Measurements from ENCODE around the gene PKMYT1.
A peak's percentile ranks its signal among the peaks of the same experiment; 100 is the strongest.

The PKMYT1 gene

DNA sequence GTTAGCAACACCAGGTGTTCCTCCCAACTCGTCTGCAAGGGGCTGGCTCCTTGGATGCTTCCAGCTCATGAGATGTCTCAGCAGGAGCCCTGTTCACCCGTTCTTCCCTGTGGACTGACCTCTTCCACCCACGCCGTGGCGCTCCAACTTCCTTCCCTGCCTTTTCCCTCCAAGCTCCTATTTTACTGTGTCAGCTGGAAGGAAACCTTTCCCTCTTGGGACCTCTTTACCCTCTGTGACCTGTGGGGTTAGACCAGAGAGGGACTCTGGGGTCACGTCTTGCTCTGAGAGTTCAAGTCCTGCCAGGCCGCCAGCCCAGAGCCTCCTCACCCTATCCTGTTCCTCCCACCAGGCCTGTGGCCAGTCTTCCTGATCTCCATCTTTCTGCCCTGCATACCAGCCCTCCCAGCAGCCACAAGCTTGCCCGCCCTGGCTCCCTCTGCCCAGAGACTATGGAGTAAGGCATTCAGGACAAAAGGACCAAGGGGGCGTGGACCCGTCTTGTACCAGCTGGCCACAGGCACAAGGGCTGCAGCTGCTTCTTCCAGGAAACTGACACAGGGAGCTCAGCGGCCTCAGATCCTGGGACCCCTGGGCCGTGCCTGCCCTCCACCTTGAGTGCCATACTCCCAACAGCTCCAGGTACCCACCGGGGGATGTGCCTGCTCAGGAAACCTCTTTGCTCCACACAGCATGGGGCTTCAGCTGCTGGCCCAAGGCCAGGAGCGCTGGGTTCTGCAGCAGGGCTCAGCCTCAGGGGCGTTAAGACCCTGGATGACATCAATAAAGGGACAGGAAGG, 8.1 kb downstream of the PKMYT1 start:
- Histone ChIP-seq H3K23ac (ENCODE audit: low read length) (no peak overlapping the region), H3K18ac (ENCODE audit: low read length) (no peak overlapping the region), H3K4me2 (ENCODE audit: low read length) (no peak overlapping the region), H3K4me3 (ENCODE audit: low read length) (no peak overlapping the region), H2AK5ac (ENCODE audit: low read length) (no peak overlapping the region), H3K4ac (ENCODE audit: low read depth, low read length) (no peak overlapping the region), H3K27ac (ENCODE audit: low read depth, low read length) (no peak overlapping the region), H2BK15ac (replicated peaks; ENCODE audit: low read depth) (no peak overlapping the region), H3K56ac (ENCODE audit: low read length) (no peak overlapping the region), H3K79me1 (ENCODE audit: low read length) (peaks cover 4% of the 10 kb centered on the region), H2BK120ac (ENCODE audit: low read depth, low read length) (no peak overlapping the region), H2BK5ac (ENCODE audit: low read length) (no peak overlapping the region), H3K4me1 (ENCODE audit: control insufficient read depth, low read depth, low read length) (no peaks in the 10 kb centered on the region), H3K9ac (ENCODE audit: low read length) (no peak overlapping the region), H3K79me2 (ENCODE audit: control insufficient read depth, insufficient read depth, low read length) (peaks cover 4% of the 10 kb centered on the region), H3K36me3 (ENCODE audit: control insufficient read depth, insufficient read depth, low read length) (peaks cover 7% of the 10 kb centered on the region), H3K27me3 (ENCODE audit: insufficient read depth, low read length, poor library complexity) (no peaks in the 10 kb centered on the region), H4K8ac (ENCODE audit: low read depth, low read length) (no peak overlapping the region), H4K5ac (ENCODE audit: low read length) (no peak overlapping the region)
- WGBS (ENCODE audit: extremely low coverage, insufficient coverage, low lambda C conversion rate): no CpG with 5 or more reads among the region's 15 CpGs
- no peak for DNase-seq

- Histone ChIP-seq H2BK5ac (ENCODE audit: low read length) (no peak overlapping the region), H2AK5ac (ENCODE audit: low read length) (no peak overlapping the region)
Measured at GRCh38 chr16:2971134-2971984, 8.9 kb downstream of the PKMYT1 start.

DNA sequence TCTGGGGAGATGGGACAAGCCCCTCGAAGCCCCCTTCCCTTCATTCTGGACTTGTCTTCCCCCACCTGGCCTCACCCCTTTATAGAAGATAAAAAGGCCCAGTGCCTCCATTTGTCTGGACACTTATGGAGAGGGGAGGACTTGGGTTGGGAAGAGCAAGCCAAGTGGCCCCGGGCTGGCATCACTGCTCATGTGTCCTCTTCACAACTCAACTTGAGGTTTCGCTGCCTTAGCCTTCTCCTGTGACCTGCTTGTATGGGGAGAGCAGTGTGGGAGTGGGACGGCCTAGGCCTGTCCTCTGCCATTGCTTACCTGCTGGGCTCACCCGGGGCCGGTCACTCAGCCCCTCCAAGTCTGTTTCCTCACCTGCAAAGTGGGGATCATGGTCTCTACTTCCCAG, 9.7 kb downstream of the PKMYT1 start:
- Histone ChIP-seq H3K18ac (ENCODE audit: low read length) (no peak overlapping the region), H2BK120ac (ENCODE audit: low read depth, low read length) (no peak overlapping the region), H4K5ac (ENCODE audit: low read length) (no peak overlapping the region), H3K79me2 (ENCODE audit: control insufficient read depth, insufficient read depth, low read length) (peaks cover 4% of the 10 kb centered on the region), H4K8ac (ENCODE audit: low read depth, low read length) (no peak overlapping the region), H3K56ac (ENCODE audit: low read length) (peak overlapping the region; percentile 87), H3K23ac (ENCODE audit: low read length) (peak overlapping the region; percentile 48), H3K4me3 (ENCODE audit: low read length) (no peak overlapping the region), H3K79me1 (ENCODE audit: low read length) (peaks cover 4% of the 10 kb centered on the region), H3K4me2 (ENCODE audit: low read length) (peak overlapping the region; percentile 85), H3K36me3 (ENCODE audit: control insufficient read depth, insufficient read depth, low read length) (peaks cover 4% of the 10 kb centered on the region), H3K9ac (ENCODE audit: low read length) (peak overlapping the region; percentile 92), H3K4ac (ENCODE audit: low read depth, low read length) (no peak overlapping the region), H3K27ac (ENCODE audit: low read depth, low read length) (no peak overlapping the region), H2AK5ac (ENCODE audit: low read length) (no peak overlapping the region), H3K4me1 (ENCODE audit: control insufficient read depth, low read depth, low read length) (no peaks in the 10 kb centered on the region), H3K27me3 (ENCODE audit: insufficient read depth, low read length, poor library complexity) (no peaks in the 10 kb centered on the region), H2BK5ac (ENCODE audit: low read length) (no peak overlapping the region), H2BK15ac (replicated peaks; ENCODE audit: low read depth) (no peak overlapping the region)
- no CpG with 5 or more reads among the region's 6 CpGs for whole genome bisulfite sequencing (ENCODE audit: extremely low coverage, insufficient coverage, low lambda C conversion rate)
- peak; percentile 23 for DNase-seq

More at GRCh38 chr16:2971134-2971984, 8.9 kb downstream of the PKMYT1 start:
- no peak overlapping the region for H2BK120ac ChIP-seq (ENCODE audit: low read depth, low read length)
- H3K27me3 ChIP-seq (ENCODE audit: insufficient read depth, low read length, poor library complexity): no peaks in the 10 kb centered on the region
- no peak overlapping the region for H3K56ac ChIP-seq (ENCODE audit: low read length)
- no peak overlapping the region for H3K27ac ChIP-seq (ENCODE audit: low read depth, low read length)
- H3K18ac ChIP-seq (ENCODE audit: low read length): no peak overlapping the region
- H4K5ac ChIP-seq (ENCODE audit: low read length): no peak overlapping the region
- peak overlapping the region; percentile 92 for H3K9ac ChIP-seq (ENCODE audit: low read length)
- no peak overlapping the region for H3K4me3 ChIP-seq (ENCODE audit: low read length)
- no peaks in the 10 kb centered on the region for H3K4me1 ChIP-seq (ENCODE audit: control insufficient read depth, low read depth, low read length)
- peaks cover 4% of the 10 kb centered on the region for H3K79me2 ChIP-seq (ENCODE audit: control insufficient read depth, insufficient read depth, low read length)
- no peak overlapping the region for H3K23ac ChIP-seq (ENCODE audit: low read length)
- no peak overlapping the region for H3K4ac ChIP-seq (ENCODE audit: low read depth, low read length)
- no CpG with 5 or more reads among the region's 35 CpGs for WGBS (ENCODE audit: extremely low coverage, insufficient coverage, low lambda C conversion rate)
- no peak overlapping the region for H4K8ac ChIP-seq (ENCODE audit: low read depth, low read length)
- no peak overlapping the region for H3K4me2 ChIP-seq (ENCODE audit: low read length)
- peaks cover 6% of the 10 kb centered on the region for H3K36me3 ChIP-seq (ENCODE audit: control insufficient read depth, insufficient read depth, low read length)
- no peak for DNase-seq
- H3K79me1 ChIP-seq (ENCODE audit: low read length): peaks cover 4% of the 10 kb centered on the region
- no peak overlapping the region for H2BK15ac ChIP-seq (replicated peaks; ENCODE audit: low read depth)

GRCh38 chr16:2969545-2970521, 10.4 kb downstream of the PKMYT1 start:
- peak overlapping the region; percentile 44 for H3K27ac ChIP-seq (ENCODE audit: low read depth, low read length)
- H3K27me3 ChIP-seq (ENCODE audit: insufficient read depth, low read length, poor library complexity): no peaks in the 10 kb centered on the region
- H3K18ac ChIP-seq (ENCODE audit: low read length): peak overlapping the region; percentile 35
- peak overlapping the region; percentile 92 for H3K9ac ChIP-seq (ENCODE audit: low read length)
- WGBS (ENCODE audit: extremely low coverage, insufficient coverage, low lambda C conversion rate): no CpG with 5 or more reads among the region's 83 CpGs
- peak overlapping the region; percentile 96 for H3K56ac ChIP-seq (ENCODE audit: low read length)
- peak overlapping the region; percentile 85 for H3K4me2 ChIP-seq (ENCODE audit: low read length)
- H3K23ac ChIP-seq (ENCODE audit: low read length): peak overlapping the region; percentile 89
- H2BK120ac ChIP-seq (ENCODE audit: low read depth, low read length): no peak overlapping the region
- peak overlapping the region; percentile 40 for H3K4ac ChIP-seq (ENCODE audit: low read depth, low read length)
- H3K4me1 ChIP-seq (ENCODE audit: control insufficient read depth, low read depth, low read length): no peaks in the 10 kb centered on the region
- no peak overlapping the region for H2AK5ac ChIP-seq (ENCODE audit: low read length)
- no peak overlapping the region for H2BK15ac ChIP-seq (replicated peaks; ENCODE audit: low read depth)
- peaks cover 4% of the 10 kb centered on the region for H3K79me2 ChIP-seq (ENCODE audit: control insufficient read depth, insufficient read depth, low read length)
- H3K36me3 ChIP-seq (ENCODE audit: control insufficient read depth, insufficient read depth, low read length): peaks cover 4% of the 10 kb centered on the region
- DNase-seq: peak; percentile 90
- no peak overlapping the region for H4K8ac ChIP-seq (ENCODE audit: low read depth, low read length)
- H2BK5ac ChIP-seq (ENCODE audit: low read length): no peak overlapping the region
- H3K79me1 ChIP-seq (ENCODE audit: low read length): peaks cover 4% of the 10 kb centered on the region
- no peak overlapping the region for H4K5ac ChIP-seq (ENCODE audit: low read length)
- H3K4me3 ChIP-seq (ENCODE audit: low read length): peak overlapping the region; percentile 76

DNA sequence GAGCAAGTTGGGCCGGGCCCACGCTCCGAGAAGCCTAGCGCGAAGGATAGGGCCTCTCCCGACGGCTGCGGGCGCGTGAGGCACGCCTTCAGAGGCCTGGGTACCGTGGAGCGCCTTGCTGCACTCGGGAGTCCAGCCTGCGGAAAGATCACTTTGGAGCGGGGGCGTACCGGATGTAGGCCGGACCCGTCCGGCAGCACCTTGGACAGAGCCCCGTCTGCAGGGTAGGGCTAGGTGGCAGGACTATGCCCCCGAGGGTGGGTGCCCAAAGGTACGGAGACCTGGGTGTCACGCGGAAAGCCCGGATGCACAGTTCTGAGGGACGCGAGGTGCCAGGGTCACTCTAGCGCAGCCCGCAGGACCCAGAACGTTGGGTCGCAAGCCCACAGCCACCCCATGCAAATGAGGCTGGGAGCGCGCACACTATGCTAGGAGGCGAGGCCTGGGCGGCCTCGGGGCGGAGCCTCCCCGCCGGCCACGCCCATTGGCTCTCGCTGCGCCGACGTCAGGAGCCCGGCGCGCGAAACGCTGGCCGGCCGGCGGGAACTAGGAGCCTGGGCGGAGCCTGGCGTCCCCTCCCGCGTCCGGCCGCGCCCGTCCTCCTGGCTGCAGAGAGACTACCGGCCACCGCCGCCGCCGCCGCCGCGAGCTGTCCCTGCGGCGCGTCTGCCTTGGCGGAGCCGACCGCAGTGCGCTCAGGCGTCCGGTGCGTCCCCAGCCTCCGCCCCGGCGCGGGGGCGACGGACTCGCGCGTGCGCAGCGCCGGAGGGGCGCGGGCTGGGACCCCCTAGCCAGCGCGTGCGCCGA, 11.3 kb downstream of the PKMYT1 start, which contains the start of gene PAQR4:
Gene PAQR4 (plus strand): TSS at position 611 of the 807 bp plus-strand sequence. CDS start 327 bp downstream, outside the sequence.
- Histone ChIP-seq H4K5ac (ENCODE audit: low read length) (no peak within 1 kb of the TSS), H3K9ac (ENCODE audit: low read length) (peak within 1 kb of the TSS; percentile 92), H3K23ac (ENCODE audit: low read length) (peak within 1 kb of the TSS; percentile 89), H3K4ac (ENCODE audit: low read depth, low read length) (peak within 1 kb of the TSS; percentile 40), H2BK15ac (replicated peaks; ENCODE audit: low read depth) (no peak within 1 kb of the TSS), H3K79me2 (ENCODE audit: control insufficient read depth, insufficient read depth, low read length) (peaks cover 4% of the 10 kb centered on the region), H3K4me1 (ENCODE audit: control insufficient read depth, low read depth, low read length) (no peaks in the 10 kb centered on the region), H3K27me3 (ENCODE audit: insufficient read depth, low read length, poor library complexity) (no peaks in the 10 kb centered on the region), H3K4me2 (ENCODE audit: low read length) (peak within 1 kb of the TSS; percentile 88), H2BK120ac (ENCODE audit: low read depth, low read length) (no peak within 1 kb of the TSS), H2BK5ac (ENCODE audit: low read length) (no peak within 1 kb of the TSS), H3K27ac (ENCODE audit: low read depth, low read length) (peak within 1 kb of the TSS; percentile 44), H2AK5ac (ENCODE audit: low read length) (no peak within 1 kb of the TSS), H3K56ac (ENCODE audit: low read length) (peak within 1 kb of the TSS; percentile 96), H4K8ac (ENCODE audit: low read depth, low read length) (no peak within 1 kb of the TSS), H3K36me3 (ENCODE audit: control insufficient read depth, insufficient read depth, low read length) (peaks cover 4% of the 10 kb centered on the region), H3K79me1 (ENCODE audit: low read length) (peaks cover 4% of the 10 kb centered on the region), H3K4me3 (ENCODE audit: low read length) (peak within 1 kb of the TSS; percentile 76), H3K18ac (ENCODE audit: low read length) (peak within 1 kb of the TSS; percentile 35)
- no CpG with 5 or more reads among the region's 98 CpGs for WGBS (ENCODE audit: extremely low coverage, insufficient coverage, low lambda C conversion rate)
- peak; percentile 94 for DNase-seq

All from mesendoderm (in vitro differentiated cells).